ENCODE data around the gene UBTD1.

Gene UBTD1

GRCh38 chr10:97532935-97533671 lies 34.4 kb downstream of the UBTD1 start:
- no peak for FAIRE-seq
- no peak for DNase-seq (ENCODE audit: insufficient read length, low spot score)
- TF ChIP-seq PAX5 (IDR thresholded peaks at IDR 0.05; ENCODE audit: insufficient read depth, low read length, severe bottlenecking), result no peak
- no peak for TF ChIP-seq POLR2AphosphoS5 (IDR thresholded peaks at IDR 0.05; ENCODE audit: low read depth, low read length)
- TF ChIP-seq POU2F2 (IDR thresholded peaks at IDR 0.05; ENCODE audit: low read depth, low read length), result no peak
- TF ChIP-seq POLR2A (IDR thresholded peaks at IDR 0.05; ENCODE audit: low read depth, low read length), result no peak
- TF ChIP-seq TAF1 (IDR thresholded peaks at IDR 0.05; ENCODE audit: low read depth, low read length), result no peak
- TF ChIP-seq SPI1 (IDR thresholded peaks at IDR 0.05; ENCODE audit: low read depth, low read length), result no peak

- FAIRE-seq (no peak), DNase-seq (ENCODE audit: insufficient read length, low spot score) (no peak)
- no peak for TF ChIP-seq PAX5 (IDR thresholded peaks at IDR 0.05; ENCODE audit: insufficient read depth, low read length, severe bottlenecking)
- no peak for TF ChIP-seq POLR2AphosphoS5 (IDR thresholded peaks at IDR 0.05; ENCODE audit: low read depth, low read length)
- no peak for TF ChIP-seq POLR2A (IDR thresholded peaks at IDR 0.05; ENCODE audit: low read depth, low read length)
- TF ChIP-seq POU2F2 (IDR thresholded peaks at IDR 0.05; ENCODE audit: low read depth, low read length), result no peak
- no peak for TF ChIP-seq TAF1 (IDR thresholded peaks at IDR 0.05; ENCODE audit: low read depth, low read length)
- no peak for TF ChIP-seq SPI1 (IDR thresholded peaks at IDR 0.05; ENCODE audit: low read depth, low read length)
Observed at GRCh38 chr10:97533888-97534287, 35.2 kb downstream of the UBTD1 start.

GRCh38 chr10:97534746-97535367 lies 36.1 kb downstream of the UBTD1 start:
- TF ChIP-seq TAF1 (IDR thresholded peaks at IDR 0.05; ENCODE audit: low read depth, low read length) (no peak), POLR2A (IDR thresholded peaks at IDR 0.05; ENCODE audit: low read depth, low read length) (no peak), POLR2AphosphoS5 (IDR thresholded peaks at IDR 0.05; ENCODE audit: low read depth, low read length) (no peak), POU2F2 (IDR thresholded peaks at IDR 0.05; ENCODE audit: low read depth, low read length) (no peak), PAX5 (IDR thresholded peaks at IDR 0.05; ENCODE audit: insufficient read depth, low read length, severe bottlenecking) (no peak), SPI1 (IDR thresholded peaks at IDR 0.05; ENCODE audit: low read depth, low read length) (no peak)
- DNase-seq (ENCODE audit: insufficient read length, low spot score) (peak; percentile 60), FAIRE-seq (no peak)

GRCh38 chr10:97537186-97537869 lies 38.6 kb downstream of the UBTD1 start:
- DNase-seq (ENCODE audit: insufficient read length, low spot score), result no peak
- TF ChIP-seq POLR2AphosphoS5 (IDR thresholded peaks at IDR 0.05; ENCODE audit: low read depth, low read length) (no peak), TAF1 (IDR thresholded peaks at IDR 0.05; ENCODE audit: low read depth, low read length) (no peak), SPI1 (IDR thresholded peaks at IDR 0.05; ENCODE audit: low read depth, low read length) (no peak), PAX5 (IDR thresholded peaks at IDR 0.05; ENCODE audit: insufficient read depth, low read length, severe bottlenecking) (no peak), POLR2A (IDR thresholded peaks at IDR 0.05; ENCODE audit: low read depth, low read length) (no peak), POU2F2 (IDR thresholded peaks at IDR 0.05; ENCODE audit: low read depth, low read length) (no peak)
- FAIRE-seq, result no peak

GRCh38 chr10:97538411-97538810 lies 39.7 kb downstream of the UBTD1 start:
- FAIRE-seq (no peak), DNase-seq (ENCODE audit: insufficient read length, low spot score) (no peak)
- TF ChIP-seq POLR2A (IDR thresholded peaks at IDR 0.05; ENCODE audit: low read depth, low read length), result no peak
- TF ChIP-seq PAX5 (IDR thresholded peaks at IDR 0.05; ENCODE audit: insufficient read depth, low read length, severe bottlenecking), result no peak
- TF ChIP-seq POU2F2 (IDR thresholded peaks at IDR 0.05; ENCODE audit: low read depth, low read length), result no peak
- TF ChIP-seq SPI1 (IDR thresholded peaks at IDR 0.05; ENCODE audit: low read depth, low read length), result no peak
- no peak for TF ChIP-seq POLR2AphosphoS5 (IDR thresholded peaks at IDR 0.05; ENCODE audit: low read depth, low read length)
- TF ChIP-seq TAF1 (IDR thresholded peaks at IDR 0.05; ENCODE audit: low read depth, low read length), result no peak

GRCh38 chr10:97538839-97539238 lies 40.1 kb downstream of the UBTD1 start:
- DNase-seq (ENCODE audit: insufficient read length, low spot score), result no peak
- TF ChIP-seq TAF1 (IDR thresholded peaks at IDR 0.05; ENCODE audit: low read depth, low read length) (no peak), PAX5 (IDR thresholded peaks at IDR 0.05; ENCODE audit: insufficient read depth, low read length, severe bottlenecking) (no peak), POU2F2 (IDR thresholded peaks at IDR 0.05; ENCODE audit: low read depth, low read length) (no peak), SPI1 (IDR thresholded peaks at IDR 0.05; ENCODE audit: low read depth, low read length) (no peak), POLR2A (IDR thresholded peaks at IDR 0.05; ENCODE audit: low read depth, low read length) (no peak), POLR2AphosphoS5 (IDR thresholded peaks at IDR 0.05; ENCODE audit: low read depth, low read length) (no peak)
- no peak for FAIRE-seq

GRCh38 chr10:97539523-97540200 lies 40.9 kb downstream of the UBTD1 start:
- DNase-seq (ENCODE audit: insufficient read length, low spot score) (no peak), FAIRE-seq (no peak)
- no peak for TF ChIP-seq POU2F2 (IDR thresholded peaks at IDR 0.05; ENCODE audit: low read depth, low read length)
- TF ChIP-seq TAF1 (IDR thresholded peaks at IDR 0.05; ENCODE audit: low read depth, low read length), result no peak
- no peak for TF ChIP-seq POLR2A (IDR thresholded peaks at IDR 0.05; ENCODE audit: low read depth, low read length)
- no peak for TF ChIP-seq POLR2AphosphoS5 (IDR thresholded peaks at IDR 0.05; ENCODE audit: low read depth, low read length)
- no peak for TF ChIP-seq PAX5 (IDR thresholded peaks at IDR 0.05; ENCODE audit: insufficient read depth, low read length, severe bottlenecking)
- no peak for TF ChIP-seq SPI1 (IDR thresholded peaks at IDR 0.05; ENCODE audit: low read depth, low read length)

- DNase-seq (ENCODE audit: insufficient read length, low spot score) (no peak), FAIRE-seq (no peak)
- TF ChIP-seq PAX5 (IDR thresholded peaks at IDR 0.05; ENCODE audit: insufficient read depth, low read length, severe bottlenecking), result no peak
- no peak for TF ChIP-seq SPI1 (IDR thresholded peaks at IDR 0.05; ENCODE audit: low read depth, low read length)
- no peak for TF ChIP-seq POLR2AphosphoS5 (IDR thresholded peaks at IDR 0.05; ENCODE audit: low read depth, low read length)
- no peak for TF ChIP-seq POU2F2 (IDR thresholded peaks at IDR 0.05; ENCODE audit: low read depth, low read length)
- TF ChIP-seq TAF1 (IDR thresholded peaks at IDR 0.05; ENCODE audit: low read depth, low read length), result no peak
- TF ChIP-seq POLR2A (IDR thresholded peaks at IDR 0.05; ENCODE audit: low read depth, low read length), result no peak
Observed at GRCh38 chr10:97540669-97541500, 42.2 kb downstream of the UBTD1 start.
